HG02938 (cell line): Measurements from ENCODE around the gene NHSL1.

ENCODE experiments used
- ATAC-seq: cut with Tn5 transposase; IDR thresholded peaks from one replicate; pipeline ENCODE4 v1.9.1; 2021; ENCODE audit warnings: mild to moderate bottlenecking, moderate library complexity; ENCODE audit not compliant: unreplicated experiment

Gene NHSL1

DNA sequence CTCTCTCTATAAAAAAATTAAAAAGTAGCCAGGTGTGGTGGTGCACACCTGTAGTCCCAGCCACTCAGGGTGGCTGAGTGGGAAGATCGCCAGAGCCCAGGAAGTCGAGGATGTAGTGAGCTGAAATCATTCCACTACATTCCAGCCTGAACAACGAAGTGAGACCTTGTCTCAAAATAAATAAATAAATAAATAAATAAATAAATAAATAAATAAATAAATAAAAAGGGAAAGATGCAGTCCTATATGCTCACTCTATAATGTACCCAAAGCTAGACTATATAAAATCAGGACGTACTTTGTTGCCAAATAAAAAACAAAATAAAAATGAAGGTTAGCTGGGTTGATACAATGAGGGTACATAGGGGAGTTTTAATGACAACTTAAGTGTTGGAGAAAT lies 26.1 kb upstream of the NHSL1 start:
- no peak for ATAC-seq

GRCh38 chr6:138524526-138524925 lies 25.2 kb upstream of the NHSL1 start:
- no peak for ATAC-seq

GRCh38 chr6:138523347-138524210 lies 24.3 kb upstream of the NHSL1 start:
- no peak for ATAC-seq

GRCh38 chr6:138522611-138523010 lies 23.3 kb upstream of the NHSL1 start:
- ATAC-seq = no peak

DNA sequence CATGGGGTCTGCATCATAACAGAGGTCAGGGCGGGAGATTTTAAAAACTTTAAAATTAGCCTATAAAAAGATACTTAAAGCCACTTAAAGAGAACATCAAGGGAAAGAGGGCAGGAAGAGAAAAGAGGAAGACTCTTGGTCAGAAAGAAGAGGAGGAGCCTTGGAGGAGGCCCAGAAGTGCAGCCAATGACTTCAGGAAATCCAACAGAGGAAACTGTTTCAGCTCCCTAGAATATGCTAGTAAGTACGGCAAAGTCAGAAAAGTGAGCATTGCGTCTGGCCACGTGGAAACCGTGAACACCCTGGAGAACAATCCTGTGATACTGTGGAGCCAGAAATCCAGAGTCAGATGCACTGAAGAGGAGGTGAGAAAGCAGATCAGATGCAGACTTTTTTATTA lies 22.5 kb upstream of the NHSL1 start:
- ATAC-seq = no peak

- ATAC-seq = no peak
Observed at GRCh38 chr6:138520463-138520862, 21.2 kb upstream of the NHSL1 start.

GRCh38 chr6:138518054-138518453 lies 18.8 kb upstream of the NHSL1 start:
- peak; percentile 64 for ATAC-seq

DNA sequence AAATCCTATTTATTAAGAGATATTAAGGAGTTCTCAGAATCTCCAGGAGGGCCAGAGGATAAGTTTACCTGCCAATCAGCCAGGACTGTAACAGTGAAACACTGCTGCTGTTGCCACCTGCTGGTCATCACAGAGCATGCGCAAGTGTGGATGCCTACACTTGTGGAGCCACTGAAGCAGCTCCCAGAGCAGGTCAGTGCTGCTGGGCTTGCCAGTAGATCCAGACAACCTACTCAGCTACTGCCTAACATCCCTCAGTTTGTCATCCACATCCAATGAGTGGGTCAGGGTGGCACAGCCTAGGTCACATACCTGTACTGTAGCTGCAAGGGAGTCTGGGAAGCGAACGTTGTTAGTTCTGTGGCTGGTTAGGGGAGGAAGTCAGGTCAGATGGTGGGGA lies 18.3 kb upstream of the NHSL1 start:
- ATAC-seq = peak; percentile 67

GRCh38 chr6:138515657-138516248 lies 16.5 kb upstream of the NHSL1 start:
- ATAC-seq = no peak

DNA sequence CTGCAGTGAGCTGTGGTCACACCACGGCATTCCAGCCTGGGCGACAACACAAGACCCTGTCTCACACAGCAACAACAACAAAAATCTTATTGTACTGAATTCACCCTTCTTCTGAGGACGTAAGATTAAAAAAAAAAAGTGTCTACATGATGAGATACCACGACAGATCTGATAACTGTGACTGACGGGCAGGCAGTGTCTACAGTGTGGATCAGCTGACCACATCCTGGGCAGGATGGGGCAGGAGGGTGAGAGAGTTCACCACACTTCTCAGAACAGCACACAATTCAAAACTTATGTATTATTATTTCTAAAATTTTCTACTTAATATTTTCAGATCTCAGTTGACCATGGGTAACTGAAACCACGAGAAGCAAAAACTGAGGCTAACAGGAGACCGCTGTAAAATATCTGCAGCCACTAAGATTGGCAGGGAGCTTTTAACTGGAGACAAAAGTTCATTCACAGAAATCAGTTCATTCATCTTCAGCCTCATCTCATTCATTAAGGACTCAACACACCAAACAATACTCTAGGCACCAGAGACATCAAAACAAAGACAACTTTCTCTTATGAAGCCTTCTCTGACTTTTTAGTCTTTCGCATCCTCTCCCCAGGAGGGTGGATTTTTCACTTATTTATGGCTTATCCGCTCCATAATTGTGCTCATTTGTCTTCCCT lies 15.7 kb upstream of the NHSL1 start:
- no peak for ATAC-seq

DNA sequence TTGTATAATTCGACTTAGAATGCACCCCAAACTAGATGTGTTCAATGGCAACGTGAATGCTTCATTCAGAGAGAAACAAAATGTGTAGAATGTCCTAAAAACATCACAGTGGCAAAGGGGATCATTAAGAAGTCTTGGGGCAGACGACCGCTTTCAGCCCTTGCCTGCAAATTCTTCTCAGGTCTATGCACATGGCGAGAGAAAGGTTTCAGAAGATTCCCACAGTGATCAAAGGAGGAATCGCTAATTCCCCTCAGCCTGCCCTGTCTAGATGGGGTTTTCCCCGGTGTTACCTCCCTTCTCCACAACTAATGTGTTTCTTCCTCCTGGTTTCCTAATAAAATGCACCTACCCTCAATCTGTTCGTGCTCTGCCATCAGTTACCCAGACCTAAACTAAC lies 13.3 kb upstream of the NHSL1 start:
- ATAC-seq = no peak

DNA sequence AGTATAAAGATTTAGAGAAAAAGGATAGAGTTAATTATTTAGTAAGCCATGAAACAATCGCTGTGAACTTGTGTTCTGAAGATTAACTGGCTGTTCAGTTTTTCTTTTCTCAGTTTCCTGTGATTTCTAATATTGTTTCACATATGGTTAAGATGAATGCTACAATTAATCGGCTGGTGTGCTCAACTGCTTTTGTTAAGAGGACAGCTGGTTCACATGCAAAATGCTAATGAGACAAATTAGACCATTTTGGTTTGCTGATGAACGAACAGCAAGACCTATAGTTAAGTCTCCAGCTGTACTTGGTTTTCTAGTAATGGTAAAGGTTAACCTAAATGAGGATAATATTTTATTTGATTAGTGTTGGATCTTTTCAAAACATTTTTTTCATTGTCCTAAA lies 10.8 kb upstream of the NHSL1 start:
- ATAC-seq = no peak

DNA sequence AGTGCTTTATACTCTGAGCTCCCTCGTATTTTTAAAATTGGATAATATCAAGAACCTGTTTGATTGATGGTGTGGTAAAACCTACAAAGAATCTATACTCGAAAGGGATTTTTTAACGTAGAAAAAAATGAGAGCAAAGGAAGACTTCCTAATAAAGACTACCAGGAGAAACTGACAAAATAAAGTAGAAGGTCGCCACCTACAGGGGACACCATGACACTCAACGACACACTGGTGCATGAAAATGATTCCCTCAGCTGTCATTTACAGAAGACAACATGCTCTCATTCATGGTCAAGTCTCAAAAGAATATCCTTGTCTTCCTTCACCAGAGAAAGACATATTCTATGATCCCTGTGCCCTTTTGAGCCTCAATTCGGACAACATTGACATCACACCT lies 10.1 kb upstream of the NHSL1 start:
- ATAC-seq = no peak

- no peak for ATAC-seq
Observed at GRCh38 chr6:138508676-138508988, 9.3 kb upstream of the NHSL1 start.

- ATAC-seq = no peak
Observed at GRCh38 chr6:138507977-138508675, 8.8 kb upstream of the NHSL1 start.

DNA sequence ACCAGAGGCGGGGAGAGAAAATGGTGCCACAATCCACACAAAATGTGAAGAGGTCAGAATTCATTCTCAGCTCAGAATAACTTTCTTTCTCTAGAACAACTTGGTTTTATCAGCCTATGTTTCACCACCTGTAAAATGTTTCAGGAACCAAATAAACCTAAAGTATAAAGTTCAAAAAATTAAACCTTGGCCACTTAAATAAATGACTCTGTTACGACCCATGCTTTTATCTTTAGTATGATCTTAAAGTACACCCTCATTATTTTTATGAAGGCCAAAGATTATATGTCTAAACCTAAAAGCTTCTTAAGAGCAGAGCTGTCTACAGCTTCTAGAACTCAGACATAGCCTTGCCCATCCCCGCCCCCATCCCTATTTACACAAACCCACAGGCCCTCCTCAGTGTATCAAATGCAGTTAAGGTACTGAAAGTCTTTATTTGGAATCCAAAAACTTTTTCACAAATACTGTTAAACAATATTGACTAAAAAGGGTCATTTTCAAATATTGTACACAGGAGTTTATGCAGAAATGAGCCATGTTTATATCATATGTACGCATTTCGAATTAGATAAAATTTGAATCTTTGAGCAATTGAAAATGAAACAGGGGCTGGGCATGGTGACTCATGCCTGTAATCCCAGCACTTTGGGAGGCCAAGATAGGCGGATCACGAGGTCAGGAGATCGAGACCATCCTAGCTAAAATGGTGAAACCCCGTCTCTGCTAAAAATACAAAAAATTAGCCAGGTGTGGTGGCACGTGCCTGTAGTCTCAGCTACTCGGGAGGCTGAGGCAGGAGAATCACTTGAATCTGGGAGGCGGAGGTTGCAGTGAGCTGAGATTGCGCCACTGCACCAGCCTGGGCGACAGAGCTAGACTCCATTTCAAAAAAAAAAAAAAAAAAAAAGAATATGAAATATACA lies 5.7 kb upstream of the NHSL1 start:
- ATAC-seq = no peak

DNA sequence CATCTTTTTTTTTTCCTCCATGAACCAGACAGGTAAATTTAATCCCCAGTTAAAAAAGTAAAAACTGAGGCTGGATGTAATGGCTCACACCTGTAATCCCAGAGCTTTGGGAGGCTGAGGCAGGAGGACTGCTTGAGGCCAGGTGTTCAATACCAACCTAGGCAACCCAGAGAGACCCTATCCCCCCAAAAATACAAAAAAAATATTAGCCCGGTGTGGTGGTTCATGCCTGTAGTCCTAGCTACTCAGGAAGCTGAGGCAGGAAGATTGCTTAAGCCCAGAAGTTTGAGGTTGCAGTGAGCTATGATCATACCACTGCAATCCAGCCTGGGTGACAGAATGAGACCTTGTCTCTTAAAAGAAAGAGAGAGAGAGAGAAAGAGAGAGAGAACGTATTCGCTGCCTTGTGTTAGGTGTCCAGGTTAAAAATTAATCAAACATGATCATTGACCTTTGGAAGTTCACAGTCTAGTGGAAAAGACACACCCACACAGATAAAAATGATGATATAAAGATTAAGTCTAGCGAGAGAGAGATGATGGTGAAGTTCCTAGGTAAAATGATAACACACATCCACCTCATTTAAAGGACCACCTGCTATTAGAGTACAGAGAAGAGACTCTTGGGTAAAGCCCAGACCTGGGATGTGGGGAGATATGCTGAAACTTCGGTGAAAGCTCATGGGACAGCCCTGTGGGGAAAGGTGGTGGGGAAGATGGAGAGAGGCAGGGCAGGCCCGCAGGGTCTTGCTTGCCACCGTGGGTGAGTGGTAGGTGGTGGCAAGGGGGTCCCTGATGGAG lies 4.8 kb upstream of the NHSL1 start:
- ATAC-seq = no peak

DNA sequence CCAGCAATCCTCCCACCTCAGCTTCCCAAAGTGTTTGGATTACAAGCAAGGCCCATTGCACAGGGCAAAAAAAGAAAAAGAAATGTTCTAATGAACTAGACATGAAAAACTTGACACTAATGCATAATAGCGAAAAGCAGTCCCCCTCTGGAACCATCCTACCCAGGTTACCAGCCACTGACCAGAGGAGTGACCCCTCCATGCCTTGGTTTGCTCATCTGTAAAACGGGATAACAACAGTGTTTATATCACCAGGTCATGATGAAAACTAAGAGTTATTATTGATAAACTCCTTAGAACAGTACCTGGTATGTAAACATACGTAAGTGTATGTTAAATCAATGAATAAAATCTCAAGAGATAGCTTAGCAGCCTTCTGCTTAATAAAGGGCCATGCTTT lies 3.3 kb upstream of the NHSL1 start:
- no peak for ATAC-seq

- no peak for ATAC-seq
Observed at GRCh38 chr6:138500867-138501446, 1.7 kb upstream of the NHSL1 start.
